Trophoblast cell (in vitro differentiated cells and primary cell): ENCODE measurements around the gene TNIK.

ENCODE experiments used
- DNase-seq, 2 donors: peaks; one replicate each; pipeline ENCODE4 v3.0.0-alpha.2; 2016
- H2AFZ ChIP-seq: 2 replicates; pipeline ENCODE4 v1.6.1; 2013; ENCODE audit warnings: low read length, moderate library complexity, mild to moderate bottlenecking; ENCODE audit not compliant: insufficient read depth, poor library complexity
- H2AK5ac ChIP-seq: 2 replicates; pipeline ENCODE4 v1.6.1; 2013; ENCODE audit warnings: mild to moderate bottlenecking, low read length
- H2BK120ac ChIP-seq: 2 replicates; pipeline ENCODE4 v1.6.1; 2013; ENCODE audit warnings: low read length, mild to moderate bottlenecking, moderate library complexity; ENCODE audit not compliant: insufficient read depth, poor library complexity
- H2BK12ac ChIP-seq: 2 replicates; pipeline ENCODE4 v1.6.1; 2013; ENCODE audit warnings: mild to moderate bottlenecking, low read length, moderate library complexity
- H2BK5ac ChIP-seq: 2 replicates; pipeline ENCODE4 v1.6.1; 2013; ENCODE audit warnings: low read length, low read depth, moderate library complexity, mild to moderate bottlenecking; ENCODE audit not compliant: poor library complexity
- H3K14ac ChIP-seq: 2 replicates; pipeline ENCODE4 v1.6.1; 2013; ENCODE audit warnings: mild to moderate bottlenecking, low read length
- H3K18ac ChIP-seq: 2 replicates; pipeline ENCODE4 v1.6.1; 2013; ENCODE audit warnings: mild to moderate bottlenecking, low read length
- H3K23ac ChIP-seq: 2 replicates; pipeline ENCODE4 v1.6.1; 2013; ENCODE audit warnings: low read length
- H3K27ac ChIP-seq: 2 replicates; pipeline ENCODE4 v1.5.1; 2013; ENCODE audit warnings: low read depth, mild to moderate bottlenecking, inconsistent platforms, low read length, moderate library complexity
- H3K27me3 ChIP-seq: 2 replicates; pipeline ENCODE4 v1.6.1; 2013; ENCODE audit warnings: inconsistent platforms, mild to moderate bottlenecking, low read length, moderate library complexity; ENCODE audit not compliant: insufficient read depth
- H3K36me3 ChIP-seq, 2 experiments: 1 replicate in 1 of 2; 2 replicates in 1 of 2; pipeline ENCODE4 v1.6.1; 2013; ENCODE audit warnings: low read length in 2 of 2, mild to moderate bottlenecking in 2 of 2, moderate library complexity in 1 of 2; ENCODE audit not compliant: insufficient read depth in 2 of 2, control insufficient read depth in 1 of 2
- H3K4ac ChIP-seq: 2 replicates; pipeline ENCODE4 v1.6.1; 2013; ENCODE audit warnings: low read depth, mild to moderate bottlenecking, low read length, moderate library complexity
- H3K4me1 ChIP-seq, 2 experiments: 1 replicate in 1 of 2; 2 replicates in 1 of 2; pipeline ENCODE4 v1.6.1; 2013; ENCODE audit warnings: low read length in 2 of 2, mild to moderate bottlenecking in 2 of 2, moderate library complexity in 1 of 2; ENCODE audit not compliant: insufficient read depth in 2 of 2, control insufficient read depth in 1 of 2
- H3K4me2 ChIP-seq: 2 replicates; pipeline ENCODE4 v1.6.1; 2013; ENCODE audit warnings: inconsistent platforms, mild to moderate bottlenecking, low read length, moderate library complexity
- H3K4me3 ChIP-seq: 2 replicates; pipeline ENCODE4 v1.5.1; 2013; ENCODE audit warnings: mild to moderate bottlenecking, low read depth, low read length, inconsistent platforms
- H3K79me1 ChIP-seq: one replicate; pipeline ENCODE4 v1.6.1; 2013; ENCODE audit warnings: low read length
- H3K79me2 ChIP-seq: 2 replicates; pipeline ENCODE4 v1.6.1; 2013; ENCODE audit warnings: low read length, mild to moderate bottlenecking; ENCODE audit not compliant: control insufficient read depth, insufficient read depth, poor library complexity
- H3K9ac ChIP-seq: 2 replicates; pipeline ENCODE4 v1.6.1; 2013; ENCODE audit warnings: mild to moderate bottlenecking, low read length
- H3K9me3 ChIP-seq: 2 replicates; pipeline ENCODE4 v1.6.1; 2013; ENCODE audit warnings: low read depth, mild to moderate bottlenecking, control low read depth, inconsistent platforms, low read length; ENCODE audit not compliant: insufficient read depth
- H4K12ac ChIP-seq: 2 replicates; pipeline ENCODE4 v1.6.1; 2013; ENCODE audit warnings: low read depth, mild to moderate bottlenecking, low read length, moderate library complexity
- H4K8ac ChIP-seq: 2 replicates; pipeline ENCODE4 v1.6.1; 2013; ENCODE audit warnings: low read depth, mild to moderate bottlenecking, low read length, moderate library complexity
- H4K91ac ChIP-seq: one replicate; pipeline ENCODE4 v1.6.1; 2013; ENCODE audit warnings: low read depth, mild to moderate bottlenecking, low read length, moderate library complexity
- WGBS: extraction: QIAGEN DNeasy Blood & Tissue Kit; methylation state at CpG from one replicate; pipeline ENCODE4 v1.1.7; 2013; ENCODE audit warnings: missing lambda C conversion rate; ENCODE audit not compliant: insufficient read length, insufficient coverage; ENCODE audit errors: extremely low coverage; 5-methylcytosine and 5-hydroxymethylcytosine counted together

The TNIK gene

DNA sequence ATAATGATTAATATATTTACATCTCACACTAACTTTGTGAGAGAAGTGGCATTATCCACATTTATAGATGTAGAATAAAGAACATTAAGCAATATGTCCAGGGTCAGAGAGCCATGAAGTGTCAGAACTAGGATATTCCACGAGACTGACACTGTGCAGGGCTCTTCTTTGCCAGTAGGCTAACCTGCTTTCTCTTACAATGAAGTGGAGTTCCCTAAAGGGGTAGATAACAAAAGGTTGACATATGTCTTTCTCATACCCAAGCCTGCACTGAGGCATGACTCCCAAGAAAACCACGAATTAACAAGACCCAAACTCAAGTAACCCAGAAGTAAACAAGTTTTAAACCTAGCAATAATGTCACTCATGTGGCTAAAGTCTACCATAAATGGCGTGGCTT lies 242.1 kb downstream of the TNIK start:
- H3K79me2 ChIP-seq = no peaks in the 10 kb centered on the region
- H3K9ac ChIP-seq = no peak overlapping the region
- H3K36me3 ChIP-seq = no peaks in the 10 kb centered on the region
- H3K4me1 ChIP-seq = peaks cover 0 to 2% of the 10 kb centered on the region in 2 experiments
- H2BK5ac ChIP-seq = no peak overlapping the region
- no peak overlapping the region for H3K4me2 ChIP-seq
- no peaks in the 10 kb centered on the region for H3K27me3 ChIP-seq
- no peak overlapping the region for H4K8ac ChIP-seq
- no peak overlapping the region for H2BK12ac ChIP-seq
- no peak overlapping the region for H4K91ac ChIP-seq
- no peaks in the 10 kb centered on the region for H3K79me1 ChIP-seq
- H3K9me3 ChIP-seq = no peaks in the 10 kb centered on the region
- H2AFZ ChIP-seq = no peak overlapping the region
- no peak overlapping the region for H3K23ac ChIP-seq
- no peak overlapping the region for H2BK120ac ChIP-seq
- H3K14ac ChIP-seq = no peak overlapping the region
- H3K18ac ChIP-seq = no peak overlapping the region
- H4K12ac ChIP-seq = no peak overlapping the region
- H2AK5ac ChIP-seq = no peak overlapping the region
- no peak overlapping the region for H3K4ac ChIP-seq
- no peak overlapping the region for H3K4me3 ChIP-seq
- WGBS = no CpG with 5 or more reads among the region's 3 CpGs
- no peak for DNase-seq
- H3K27ac ChIP-seq = no peak overlapping the region

DNA sequence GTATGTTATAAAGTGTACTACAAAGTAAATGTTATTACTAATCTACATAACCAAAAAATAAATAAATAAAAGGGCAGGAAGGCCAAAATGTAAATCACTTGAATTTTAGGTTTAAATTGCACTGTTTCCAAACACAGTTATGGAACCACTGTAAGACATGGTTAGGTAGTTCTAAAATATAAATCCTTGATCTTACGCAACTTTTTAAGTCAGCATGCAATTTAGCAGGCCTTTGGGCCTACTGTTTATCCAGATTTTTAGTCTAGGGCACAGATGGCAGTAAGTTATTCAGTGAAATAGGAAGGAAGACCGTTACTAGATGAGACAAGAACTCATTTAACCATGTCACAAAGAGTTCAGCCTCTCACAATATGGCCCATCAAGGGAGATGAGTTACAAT lies 246.3 kb downstream of the TNIK start:
- Histone ChIP-seq H3K4ac (no peak overlapping the region), H4K12ac (no peak overlapping the region), H4K8ac (no peak overlapping the region), H3K23ac (no peak overlapping the region), H3K9ac (no peak overlapping the region), H2BK5ac (no peak overlapping the region), H3K14ac (no peak overlapping the region), H3K79me1 (no peaks in the 10 kb centered on the region), H4K91ac (no peak overlapping the region), H3K36me3 (no peaks in the 10 kb centered on the region), H2AFZ (no peak overlapping the region), H3K27me3 (no peaks in the 10 kb centered on the region), H2BK120ac (no peak overlapping the region), H3K79me2 (no peaks in the 10 kb centered on the region), H3K9me3 (no peaks in the 10 kb centered on the region), H3K4me2 (no peak overlapping the region), H3K27ac (no peak overlapping the region), H3K4me3 (no peak overlapping the region), H3K18ac (no peak overlapping the region), H2AK5ac (no peak overlapping the region), H3K4me1 (peaks cover 0 to 2% of the 10 kb centered on the region in 2 experiments), H2BK12ac (no peak overlapping the region)
- WGBS = no CpG with 5 or more reads among the region's 2 CpGs
- DNase-seq = no peak

DNA sequence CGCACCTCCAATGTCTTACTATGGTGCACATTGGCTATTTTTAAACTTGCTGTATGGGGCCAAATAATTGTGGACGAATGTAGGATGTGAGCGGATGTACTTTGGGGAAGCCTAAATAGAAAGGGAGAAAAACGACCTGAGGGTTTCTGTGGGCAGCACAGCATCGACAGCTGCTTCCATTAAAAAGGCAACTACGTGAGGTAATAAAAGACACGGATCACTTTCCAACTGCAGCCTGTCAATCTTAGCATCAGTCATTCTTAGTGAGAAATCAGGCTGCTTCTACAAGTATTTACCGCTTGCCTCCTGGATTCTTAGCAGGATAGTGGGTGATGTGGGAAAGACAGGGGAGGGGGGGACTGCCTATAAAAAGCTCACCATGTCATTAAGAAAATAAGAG lies 247.0 kb downstream of the TNIK start:
- no peak overlapping the region for H3K23ac ChIP-seq
- no peaks in the 10 kb centered on the region for H3K9me3 ChIP-seq
- no peak overlapping the region for H2BK12ac ChIP-seq
- WGBS = no CpG with 5 or more reads among the region's 8 CpGs
- H3K36me3 ChIP-seq = no peaks in the 10 kb centered on the region
- DNase-seq = no peak
- no peak overlapping the region for H3K4me2 ChIP-seq
- H2BK120ac ChIP-seq = no peak overlapping the region
- no peak overlapping the region for H2AK5ac ChIP-seq
- H3K79me1 ChIP-seq = no peaks in the 10 kb centered on the region
- no peak overlapping the region for H4K8ac ChIP-seq
- H2BK5ac ChIP-seq = no peak overlapping the region
- H4K91ac ChIP-seq = no peak overlapping the region
- no peak overlapping the region for H3K14ac ChIP-seq
- peaks cover 0 to 2% of the 10 kb centered on the region in 2 experiments for H3K4me1 ChIP-seq
- no peak overlapping the region for H3K27ac ChIP-seq
- H4K12ac ChIP-seq = no peak overlapping the region
- no peak overlapping the region for H3K18ac ChIP-seq
- H2AFZ ChIP-seq = no peak overlapping the region
- H3K27me3 ChIP-seq = no peaks in the 10 kb centered on the region
- H3K4ac ChIP-seq = no peak overlapping the region
- H3K79me2 ChIP-seq = no peaks in the 10 kb centered on the region
- H3K4me3 ChIP-seq = no peak overlapping the region
- no peak overlapping the region for H3K9ac ChIP-seq

DNA sequence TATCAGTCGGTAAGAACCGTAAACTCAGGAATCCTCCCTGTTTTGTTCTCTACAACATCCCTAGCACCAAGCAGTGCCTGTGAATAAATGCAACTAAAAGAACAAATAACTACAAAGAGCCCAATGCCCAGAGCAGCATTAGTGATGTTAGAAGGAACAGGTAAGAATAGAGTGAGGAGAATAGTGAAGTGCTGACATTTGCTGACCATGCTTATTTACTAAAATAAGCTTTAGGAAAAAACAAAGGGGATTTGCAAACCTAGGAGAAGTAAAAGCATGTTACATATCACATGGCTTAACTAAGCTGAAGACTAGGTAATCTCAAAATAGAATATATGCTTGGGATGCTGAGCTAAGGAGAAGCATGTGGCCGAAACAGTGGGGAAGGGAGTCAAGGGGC lies 247.6 kb downstream of the TNIK start:
- H2BK120ac ChIP-seq = no peak overlapping the region
- no peak overlapping the region for H4K91ac ChIP-seq
- H3K36me3 ChIP-seq = no peaks in the 10 kb centered on the region
- DNase-seq = no peak
- no peak overlapping the region for H3K14ac ChIP-seq
- no peaks in the 10 kb centered on the region for H3K27me3 ChIP-seq
- no peak overlapping the region for H3K18ac ChIP-seq
- H4K8ac ChIP-seq = no peak overlapping the region
- H3K79me1 ChIP-seq = no peaks in the 10 kb centered on the region
- no CpG with 5 or more reads among the region's 3 CpGs for WGBS
- H2BK12ac ChIP-seq = no peak overlapping the region
- no peak overlapping the region for H3K4me2 ChIP-seq
- H4K12ac ChIP-seq = no peak overlapping the region
- H2BK5ac ChIP-seq = no peak overlapping the region
- no peak overlapping the region for H2AK5ac ChIP-seq
- no peak overlapping the region for H3K27ac ChIP-seq
- H2AFZ ChIP-seq = no peak overlapping the region
- H3K4me1 ChIP-seq = no peaks in the 10 kb centered on the region
- H3K23ac ChIP-seq = no peak overlapping the region
- no peak overlapping the region for H3K4ac ChIP-seq
- no peaks in the 10 kb centered on the region for H3K9me3 ChIP-seq
- no peaks in the 10 kb centered on the region for H3K79me2 ChIP-seq
- H3K9ac ChIP-seq = no peak overlapping the region
- no peak overlapping the region for H3K4me3 ChIP-seq
